Measurements from ENCODE around the gene PLA2G4A. TPM values are rescaled to one million over a fixed set of nuclear protein-coding genes. Genes with fewer than 3 reads are reported as not detected.

The PLA2G4A gene
- total RNA-seq, 1 experiment from 2014 or later: 0.39 TPM

DNA sequence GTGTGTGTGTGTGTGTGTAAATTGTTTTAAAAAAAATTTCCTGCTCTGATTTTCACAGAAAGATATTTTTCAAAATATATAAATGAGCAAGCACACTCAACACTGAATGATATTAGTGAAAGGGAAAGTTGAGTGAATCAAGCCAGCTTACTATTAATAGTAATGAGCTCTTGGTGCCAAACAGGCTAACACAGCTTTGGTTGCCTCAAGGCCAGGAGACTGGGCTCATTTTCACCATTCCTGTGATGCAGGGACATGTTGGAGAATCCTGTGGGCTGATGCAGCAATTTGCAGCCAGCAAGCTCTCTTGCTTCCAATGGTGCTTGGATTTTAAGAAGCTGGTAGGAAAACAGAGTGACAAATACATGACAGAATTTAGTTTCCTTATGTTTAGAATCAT, 30.2 kb downstream of the PLA2G4A start:
- H3K36me3 Mint-ChIP-seq (ENCODE audit: insufficient read depth in 1 of 3, low read depth in 3 of 3): no peaks in the 10 kb centered on the region; a peak in 1 of 7 replicates
- no peak overlapping the region for H3K18ac ChIP-seq (ENCODE audit: insufficient read length, low read depth, low read length)
- no peak overlapping the region for H2BK120ac ChIP-seq (ENCODE audit: low read depth, low read length, poor library complexity, severe bottlenecking)
- no peak overlapping the region for H4K5ac ChIP-seq (ENCODE audit: insufficient read length, low read depth, low read length)
- H3K14ac ChIP-seq (ENCODE audit: insufficient read depth, low read length): no peak overlapping the region
- no peak overlapping the region for H2BK12ac ChIP-seq (ENCODE audit: insufficient read length, low read depth, low read length)
- TF ChIP-seq, protein P1, sequence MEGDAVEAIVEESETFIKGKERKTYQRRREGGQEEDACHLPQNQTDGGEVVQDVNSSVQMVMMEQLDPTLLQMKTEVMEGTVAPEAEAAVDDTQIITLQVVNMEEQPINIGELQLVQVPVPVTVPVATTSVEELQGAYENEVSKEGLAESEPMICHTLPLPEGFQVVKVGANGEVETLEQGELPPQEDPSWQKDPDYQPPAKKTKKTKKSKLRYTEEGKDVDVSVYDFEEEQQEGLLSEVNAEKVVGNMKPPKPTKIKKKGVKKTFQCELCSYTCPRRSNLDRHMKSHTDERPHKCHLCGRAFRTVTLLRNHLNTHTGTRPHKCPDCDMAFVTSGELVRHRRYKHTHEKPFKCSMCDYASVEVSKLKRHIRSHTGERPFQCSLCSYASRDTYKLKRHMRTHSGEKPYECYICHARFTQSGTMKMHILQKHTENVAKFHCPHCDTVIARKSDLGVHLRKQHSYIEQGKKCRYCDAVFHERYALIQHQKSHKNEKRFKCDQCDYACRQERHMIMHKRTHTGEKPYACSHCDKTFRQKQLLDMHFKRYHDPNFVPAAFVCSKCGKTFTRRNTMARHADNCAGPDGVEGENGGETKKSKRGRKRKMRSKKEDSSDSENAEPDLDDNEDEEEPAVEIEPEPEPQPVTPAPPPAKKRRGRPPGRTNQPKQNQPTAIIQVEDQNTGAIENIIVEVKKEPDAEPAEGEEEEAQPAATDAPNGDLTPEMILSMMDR (conservative IDR thresholded peaks at IDR 0.05): no peak
- no peaks in the 10 kb centered on the region for H3K4me1 ChIP-seq (ENCODE audit: insufficient read depth, low read length)
- no peak overlapping the region for H2BK20ac ChIP-seq (ENCODE audit: low read depth, low read length, poor library complexity, severe bottlenecking)
- no peaks in the 10 kb centered on the region for H3K79me2 ChIP-seq (ENCODE audit: insufficient read depth, low read length)
- no peak overlapping the region for H4K91ac ChIP-seq (ENCODE audit: insufficient read length, low read depth, low read length)
- H3K27ac ChIP-seq (ENCODE audit: insufficient read length, low read depth, low read length): no peak overlapping the region
- H2AFZ ChIP-seq (ENCODE audit: low read length): no peak overlapping the region
- no peak overlapping the region for H3K23ac ChIP-seq (ENCODE audit: insufficient read length, low read depth, low read length)
- no peaks in the 10 kb centered on the region; the same call in 1 of the 2 replicates for H3K27me3 Mint-ChIP-seq (ENCODE audit: low read depth)
- no peak for DNase-seq
- no peak overlapping the region for H2AK5ac ChIP-seq (ENCODE audit: insufficient read length, low read length)
- H2BK5ac ChIP-seq (ENCODE audit: insufficient read length, low read length): no peak overlapping the region
- H3K23me2 ChIP-seq (ENCODE audit: insufficient read length, low read depth, low read length, poor library complexity, severe bottlenecking): no peaks in the 10 kb centered on the region
- no peak overlapping the region for H3K9ac ChIP-seq (ENCODE audit: extremely low read depth, insufficient read length, low read length)
- no peak overlapping the region for H3K4me3 Mint-ChIP-seq
- no peak overlapping the region for H2BK15ac ChIP-seq (ENCODE audit: low read depth, low read length)
- no peaks in the 10 kb centered on the region for H3K4me1 Mint-ChIP-seq
- H3K9me3 ChIP-seq (ENCODE audit: control insufficient read depth, low read depth, low read length): no peaks in the 10 kb centered on the region
- no peak overlapping the region for H3K4me2 ChIP-seq (ENCODE audit: insufficient read depth, insufficient read length, low read length)
- peaks cover 3 to 5% of the 10 kb centered on the region in 2 experiments; a peak in 2 of 5 replicates for H3K9me3 Mint-ChIP-seq
- no peak overlapping the region for H4K8ac ChIP-seq (replicated peaks; ENCODE audit: insufficient read length, low read depth, low read length)
- H3K79me1 ChIP-seq (ENCODE audit: insufficient read depth, low read depth, low read length, poor library complexity, severe bottlenecking): no peaks in the 10 kb centered on the region
- no peak overlapping the region for H3T11ph ChIP-seq (ENCODE audit: low read length)
- H3K4ac ChIP-seq (ENCODE audit: low read depth, low read length): no peak overlapping the region
- no peak overlapping the region for H3K27ac Mint-ChIP-seq
- H4K20me1 ChIP-seq (ENCODE audit: control insufficient read depth, insufficient read depth, insufficient read length): no peaks in the 10 kb centered on the region
- no peaks in the 10 kb centered on the region for H3K27me3 ChIP-seq (ENCODE audit: insufficient read depth, low read length)
- no peak overlapping the region for H3K56ac ChIP-seq (ENCODE audit: insufficient read length, low read depth, low read length)
